ENCODE measurements around the gene SLC35B4.

The SLC35B4 gene

GRCh38 chr7:134289423-134289822, 27.3 kb downstream of the SLC35B4 start:
- DNase-seq = no peak

- DNase-seq = no peak
Measured at GRCh38 chr7:134287916-134288659, 28.6 kb downstream of the SLC35B4 start.

- DNase-seq = no peak
Measured at GRCh38 chr7:134284952-134285351, 31.8 kb downstream of the SLC35B4 start.

GRCh38 chr7:134284011-134284410, 32.7 kb downstream of the SLC35B4 start:
- no peak for DNase-seq

DNA sequence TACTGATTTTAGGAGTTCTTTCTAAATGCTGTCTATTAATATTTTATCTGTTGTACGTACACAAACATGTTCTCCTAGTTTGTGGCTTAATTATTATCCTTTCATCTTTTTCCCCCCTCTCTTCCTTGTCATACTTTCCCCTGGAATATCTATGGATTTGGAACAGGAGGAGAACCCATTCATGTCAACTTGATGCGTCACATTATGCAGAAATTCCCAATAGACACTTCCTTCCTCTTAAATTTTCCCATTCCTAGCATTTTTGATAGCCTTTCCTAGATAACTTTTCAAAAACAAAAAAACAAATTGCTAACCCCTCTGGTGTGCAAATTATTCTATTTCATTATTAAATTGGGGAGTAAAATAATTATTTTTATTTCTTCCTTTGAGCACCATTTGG, 36.2 kb downstream of the SLC35B4 start:
- DNase-seq = no peak

- no peak for DNase-seq
Measured at GRCh38 chr7:134279898-134280297, 36.8 kb downstream of the SLC35B4 start.

GRCh38 chr7:134279336-134279735, 37.4 kb downstream of the SLC35B4 start:
- no peak for DNase-seq

GRCh38 chr7:134278502-134279153, 38.1 kb downstream of the SLC35B4 start:
- no peak for DNase-seq

- no peak for DNase-seq
Measured at GRCh38 chr7:134276951-134277350, 39.8 kb downstream of the SLC35B4 start.

DNA sequence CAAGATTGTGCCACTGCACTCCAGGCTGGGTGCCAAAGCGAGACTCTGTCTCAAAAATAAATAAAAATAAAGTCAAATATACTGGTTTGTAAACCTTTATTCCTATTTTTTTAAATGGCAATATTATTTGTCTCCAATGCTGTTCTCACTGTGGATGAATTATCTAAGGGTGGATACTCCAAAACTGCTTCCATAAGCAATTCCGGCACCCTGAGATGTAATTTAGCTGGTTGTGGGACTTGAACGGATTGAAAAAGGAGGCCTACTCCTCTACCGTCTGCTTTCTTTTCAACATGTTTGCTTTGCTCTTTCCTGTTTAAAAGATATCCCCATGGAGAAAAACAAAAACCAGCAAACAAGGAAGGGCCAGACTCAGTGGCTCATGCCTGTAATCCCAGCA, 54.4 kb downstream of the SLC35B4 start:
- DNase-seq = no peak

GRCh38 chr7:134255814-134256213, 60.9 kb downstream of the SLC35B4 start:
- DNase-seq = no peak

DNA sequence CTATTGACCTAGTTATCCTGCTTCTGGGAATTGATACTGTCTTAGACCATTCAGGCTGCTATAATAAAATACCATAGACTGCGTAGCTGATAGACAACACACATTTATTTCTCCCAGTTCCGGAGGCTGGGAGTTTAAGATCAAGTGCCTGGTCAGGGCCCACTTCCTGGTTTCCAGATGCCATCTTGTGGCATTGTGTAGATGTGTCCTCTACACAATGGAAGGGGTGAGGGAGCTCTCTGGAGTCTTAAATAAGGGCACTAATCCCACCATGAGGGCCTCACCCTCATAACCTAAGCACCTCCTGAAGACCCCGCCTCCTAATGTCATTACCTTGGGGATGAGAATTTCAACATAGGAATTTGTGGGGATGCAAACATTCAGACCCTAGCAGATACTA, 62.4 kb downstream of the SLC35B4 start:
- no peak for DNase-seq

DNA sequence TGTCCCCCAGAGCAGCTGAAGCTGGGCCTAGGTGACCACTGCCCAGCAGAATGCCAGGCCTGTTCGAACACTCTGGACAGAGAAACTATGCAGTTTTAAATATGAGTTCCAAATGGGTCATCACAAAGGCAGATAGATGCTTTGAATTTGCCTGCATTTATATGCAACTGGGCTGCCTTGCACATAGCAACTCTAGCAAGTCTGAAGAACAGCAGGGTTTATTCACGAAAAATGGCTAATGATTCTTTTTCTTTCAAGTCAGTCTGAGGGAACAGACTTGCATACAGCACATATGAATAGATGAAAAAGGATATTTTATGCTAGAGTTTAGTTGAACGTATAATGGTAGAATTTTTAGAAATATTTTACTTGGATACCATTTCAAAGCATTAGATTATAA, 68.5 kb downstream of the SLC35B4 start:
- no peak for DNase-seq

- no peak for DNase-seq
Measured at GRCh38 chr7:134246761-134247160, 70.0 kb downstream of the SLC35B4 start.

DNA sequence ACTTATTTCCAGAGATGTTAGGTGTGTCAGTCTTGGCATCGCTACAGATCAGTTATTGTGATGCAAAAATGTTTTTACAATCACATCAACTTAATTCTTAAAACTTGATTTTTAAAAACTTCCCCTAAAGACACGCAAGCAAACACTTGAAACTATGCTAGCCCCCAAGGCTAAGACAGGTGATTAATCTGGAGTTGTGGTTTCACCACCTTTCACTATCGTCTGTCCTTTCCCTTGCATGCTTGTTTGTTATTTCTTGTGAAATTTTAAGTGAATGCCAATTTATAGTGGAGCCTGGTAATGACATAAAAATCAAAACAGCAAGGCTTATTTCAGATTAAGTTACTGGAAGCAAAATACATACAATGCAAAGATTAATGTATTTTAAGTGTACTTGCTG, 70.4 kb downstream of the SLC35B4 start:
- DNase-seq = no peak

DNA sequence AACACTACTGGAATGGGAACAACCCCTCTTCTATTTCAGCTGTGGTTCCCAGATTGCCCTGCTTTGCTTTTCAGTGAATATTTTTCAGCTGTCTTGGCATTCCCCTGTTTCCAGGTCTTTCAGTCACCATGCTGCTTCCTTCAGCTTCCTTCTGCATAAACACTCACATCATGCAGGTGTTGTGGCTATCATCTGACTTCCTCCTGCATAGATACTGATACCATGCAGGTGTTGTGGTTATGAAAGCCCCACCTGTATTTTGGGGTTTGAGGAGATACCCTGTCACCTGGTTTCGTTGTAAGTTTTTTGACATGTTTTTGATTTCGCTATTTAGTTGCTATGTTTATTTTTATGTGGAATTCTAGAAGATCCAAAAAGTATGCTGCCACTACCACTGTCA, 71.5 kb downstream of the SLC35B4 start:
- DNase-seq = no peak

All from right hindlimb (tissue), 1 donor.